RKO (cell line): ENCODE results near the gene PNPLA3.

ENCODE experiments used
- DNase-seq: peaks from one replicate; pipeline ENCODE4 v3.0.0-alpha.2; 2016; ENCODE audit warnings: low spot score

PNPLA3 gene

DNA sequence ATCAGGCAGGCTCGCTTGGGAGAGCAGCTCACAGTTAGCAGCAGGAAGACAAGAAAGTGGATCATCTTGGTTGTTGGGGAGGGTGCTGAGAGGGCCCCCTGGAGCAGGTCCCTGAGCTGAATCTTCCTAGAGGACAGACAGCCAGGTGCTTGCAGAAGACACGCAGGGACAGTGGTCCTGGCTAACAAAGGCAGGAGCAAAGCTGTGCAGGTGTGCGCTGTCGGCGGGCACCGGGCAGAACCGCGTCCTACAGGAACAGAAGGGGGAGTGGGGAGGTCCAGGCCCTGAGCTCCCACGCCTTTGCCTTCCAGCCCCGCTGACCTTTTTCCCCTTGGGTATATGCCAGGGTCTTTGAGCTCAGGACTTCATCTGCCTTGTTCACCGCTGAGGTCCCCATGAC, 70.4 kb downstream of the PNPLA3 start:
- DNase-seq: no peak

DNA sequence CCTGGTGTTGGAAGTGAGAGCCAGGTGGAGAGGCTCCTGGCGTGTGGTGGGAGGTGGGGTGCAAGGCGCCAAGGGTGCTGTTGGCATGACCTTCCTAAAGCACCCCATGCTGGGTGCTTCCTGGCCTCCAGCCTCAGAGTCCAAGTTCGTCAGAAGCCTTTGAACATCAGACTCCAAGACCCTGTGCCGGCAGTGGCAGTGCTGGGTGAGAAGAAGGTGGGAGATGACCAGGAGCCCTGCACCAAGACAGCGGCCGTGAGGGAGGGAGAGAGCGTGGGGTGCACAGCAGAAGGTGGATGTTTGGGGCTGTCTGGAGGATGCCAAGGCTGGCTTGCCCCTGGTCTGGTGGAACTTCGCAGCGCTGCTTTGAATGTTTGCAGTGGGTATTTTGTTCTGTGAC, 70.8 kb downstream of the PNPLA3 start:
- no peak for DNase-seq

DNA sequence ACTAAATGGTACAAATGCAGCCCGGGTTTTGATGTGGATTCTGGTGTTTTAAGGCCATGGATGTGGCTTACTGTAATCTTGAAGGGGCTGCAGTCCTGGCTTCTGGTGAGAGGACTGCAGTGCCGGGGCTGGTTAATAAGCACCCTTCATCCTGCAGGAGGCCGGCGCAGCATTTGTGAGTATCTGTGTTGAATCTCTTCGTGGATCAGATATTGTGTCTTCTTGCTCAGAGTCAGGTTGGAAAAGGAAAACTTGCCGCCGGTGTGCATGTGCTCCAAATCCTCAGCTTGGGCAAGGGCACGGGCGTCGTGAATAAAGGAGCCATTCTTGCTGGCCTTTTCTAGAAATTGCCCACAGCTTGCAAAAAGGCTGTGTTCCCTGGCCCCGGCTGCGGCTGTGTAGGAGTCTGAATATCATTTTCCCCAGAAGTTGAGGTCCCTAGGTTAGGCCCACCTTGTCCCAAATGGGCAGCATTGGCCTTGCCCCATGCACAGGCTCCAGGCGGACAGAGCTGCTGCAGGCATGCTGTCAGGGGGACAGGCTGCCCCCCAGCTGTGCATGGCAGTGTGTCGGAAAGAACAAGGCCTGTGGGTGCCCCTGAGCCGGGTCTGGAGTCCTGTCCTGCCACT, 71.6 kb downstream of the PNPLA3 start:
- DNase-seq: no peak

DNA sequence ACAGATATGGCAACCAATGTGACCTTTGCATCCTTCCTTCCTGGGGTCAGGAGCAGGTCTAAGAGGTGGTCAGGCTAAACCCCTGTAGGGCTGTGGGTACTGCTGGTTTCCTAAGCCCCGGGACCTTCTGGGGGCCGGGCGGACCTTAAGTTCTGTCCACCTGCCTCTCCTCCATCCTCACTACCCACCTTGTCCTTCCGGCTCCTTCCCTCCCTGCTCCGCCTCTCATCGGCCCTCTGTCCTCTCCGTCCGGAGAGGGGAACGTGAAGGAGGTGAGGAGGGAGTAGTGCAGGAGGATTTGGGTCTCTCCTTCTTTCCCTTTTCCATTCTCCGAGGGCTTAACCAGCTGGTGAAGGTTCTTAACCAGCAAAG, 72.2 kb downstream of the PNPLA3 start:
- DNase-seq: no peak

DNA sequence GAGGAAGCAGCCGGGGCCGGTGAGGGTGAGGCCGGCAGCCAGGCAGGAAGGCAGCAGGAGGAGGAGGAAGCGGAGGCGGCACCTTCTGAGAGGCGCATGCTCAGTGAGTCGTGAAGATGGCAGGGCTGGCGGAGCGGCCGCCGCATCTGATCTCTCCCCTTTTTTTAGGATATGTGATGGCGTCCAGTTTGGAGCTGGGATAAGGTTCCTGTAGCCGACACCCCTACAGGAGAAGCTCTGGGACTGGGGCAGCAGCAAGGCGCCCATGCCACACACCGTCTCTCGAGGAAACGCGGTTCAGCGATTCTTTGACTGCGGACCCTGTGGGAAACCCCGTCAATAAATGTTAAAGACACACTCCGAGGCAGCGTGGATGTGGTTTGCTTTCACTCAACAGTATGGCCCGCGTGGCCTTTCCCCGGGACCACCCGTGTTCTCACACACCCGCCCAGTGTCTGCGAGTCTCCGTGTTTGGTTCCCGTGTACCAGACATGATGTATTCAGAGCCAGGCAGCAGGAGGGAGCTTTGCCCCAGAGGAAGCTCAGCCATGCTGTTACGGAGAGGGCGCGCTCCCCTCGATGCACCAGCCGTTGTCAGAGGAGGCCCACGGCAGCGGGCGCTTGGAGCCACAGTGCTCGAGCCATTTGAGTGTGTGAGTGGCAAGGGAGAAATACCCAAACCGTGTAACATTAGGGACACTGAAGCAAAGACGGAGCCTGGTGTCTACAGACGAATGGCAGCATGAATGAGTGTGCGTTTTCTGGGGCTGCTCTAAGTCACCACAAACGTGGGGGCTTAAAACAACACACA, 72.8 kb downstream of the PNPLA3 start:
- DNase-seq: no peak

DNA sequence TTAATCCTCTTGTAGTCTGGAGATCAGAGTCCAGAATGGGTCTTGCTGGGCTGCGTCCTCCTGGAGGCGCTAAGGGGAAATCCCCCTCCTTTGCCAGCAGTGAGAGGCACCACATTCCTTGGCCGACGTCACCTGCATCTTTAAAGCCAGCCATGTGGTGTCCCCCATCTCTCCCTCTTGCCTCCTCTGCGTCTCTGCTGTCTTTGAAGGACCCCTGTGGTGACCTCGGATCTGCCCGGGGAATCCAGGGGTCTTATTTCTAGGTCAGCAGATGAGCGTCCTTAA, 73.3 kb downstream of the PNPLA3 start:
- DNase-seq: no peak
